BJ (cell line): ENCODE data around the gene FZD4. TPM values are rescaled to one million over a fixed set of nuclear protein-coding genes. Genes with fewer than 3 reads are reported as not detected.

Experiments used
- CTCF ChIA-PET: fragments of 350-600 bp; formaldehyde crosslinking; extraction: SDS; loops from one replicate; lab custom pipeline; 2021; ENCODE audit warnings: antibody characterized with exemption, inconsistent platforms; lab: Yijun Ruan, JAX
- POLR2A ChIA-PET: fragments of 300-600 bp; sonication (Branson Sonifier 250); formaldehyde crosslinking; extraction: SDS; loops from one replicate; lab custom pipeline; 2021; ENCODE audit warnings: antibody characterized with exemption; lab: Charles Lee
- DNase-seq: peaks from one replicate; pipeline ENCODE4 v3.0.0-alpha.2; 2011; ENCODE audit warnings: low read depth
- H3K27me3 ChIP-seq: 2 replicates; pipeline ENCODE4 v1.6.0; 2011; ENCODE audit warnings: low read length; ENCODE audit not compliant: control insufficient read depth, insufficient read depth
- H3K36me3 ChIP-seq: 2 replicates; pipeline ENCODE4 v1.5.1; 2011; ENCODE audit warnings: low read length; ENCODE audit not compliant: control insufficient read depth, insufficient read depth
- H3K4me3 ChIP-seq: 2 replicates; pipeline ENCODE4 v1.5.1; 2011; ENCODE audit warnings: low read depth, mild to moderate bottlenecking, control low read depth, low read length
- polyA plus RNA-seq: library from polyadenylated mRNA; depleted of rRNA; stranded (reverse); fragments of >200 nt; gene quantifications from 2 replicates; pipeline ENCODE4 v1.2.3, GENCODE V29; 2011
- TF ChIP-seq, protein P1 (sequence below): IDR thresholded peaks from 2 replicates; pipeline ENCODE4 v1.5.1; 2011; ENCODE audit warnings: low read depth, mild to moderate bottlenecking, control low read depth, inconsistent platforms, low read length, moderate library complexity; ENCODE audit not compliant: insufficient read depth

FZD4 gene
- polyA plus RNA-seq, 1 experiment = 12.4 TPM

DNA sequence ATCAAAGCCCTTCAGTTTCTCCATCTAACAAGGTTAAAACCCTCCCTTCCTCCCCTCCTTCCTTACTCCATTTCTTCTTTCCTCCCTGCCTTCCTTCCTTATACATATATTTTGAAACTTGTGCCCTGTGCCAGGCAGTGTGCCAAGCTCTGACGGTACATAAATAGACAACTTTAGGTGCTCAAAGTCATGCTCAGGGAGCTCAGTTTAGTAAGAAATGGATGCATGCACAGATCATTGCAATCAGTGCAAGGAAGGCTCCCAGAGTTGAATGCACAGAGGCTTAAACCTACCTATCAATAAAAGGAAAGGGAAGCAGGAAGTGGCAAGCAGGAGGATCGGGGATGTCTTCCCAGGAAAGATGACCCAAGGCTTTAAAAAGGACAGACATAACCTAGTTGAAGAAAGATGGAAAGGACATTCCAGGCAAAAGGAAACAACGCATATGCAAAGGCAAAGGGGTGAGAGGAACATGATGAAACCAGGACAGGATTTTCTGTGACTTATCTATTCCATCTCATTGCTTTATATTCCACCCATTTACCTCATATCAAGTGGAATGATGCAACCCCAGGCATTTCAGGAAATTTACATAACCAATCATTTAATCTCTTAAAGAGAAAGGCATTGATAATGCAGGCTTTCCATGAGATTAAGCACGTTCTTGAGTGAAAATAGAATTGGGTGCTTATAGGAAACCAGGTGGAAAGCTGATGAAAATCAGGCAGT, 13.2 kb downstream of the FZD4 start:
- POLR2A ChIA-PET = no interaction called here
- H3K4me3 ChIP-seq = no peak overlapping the region
- no peak for DNase-seq

DNA sequence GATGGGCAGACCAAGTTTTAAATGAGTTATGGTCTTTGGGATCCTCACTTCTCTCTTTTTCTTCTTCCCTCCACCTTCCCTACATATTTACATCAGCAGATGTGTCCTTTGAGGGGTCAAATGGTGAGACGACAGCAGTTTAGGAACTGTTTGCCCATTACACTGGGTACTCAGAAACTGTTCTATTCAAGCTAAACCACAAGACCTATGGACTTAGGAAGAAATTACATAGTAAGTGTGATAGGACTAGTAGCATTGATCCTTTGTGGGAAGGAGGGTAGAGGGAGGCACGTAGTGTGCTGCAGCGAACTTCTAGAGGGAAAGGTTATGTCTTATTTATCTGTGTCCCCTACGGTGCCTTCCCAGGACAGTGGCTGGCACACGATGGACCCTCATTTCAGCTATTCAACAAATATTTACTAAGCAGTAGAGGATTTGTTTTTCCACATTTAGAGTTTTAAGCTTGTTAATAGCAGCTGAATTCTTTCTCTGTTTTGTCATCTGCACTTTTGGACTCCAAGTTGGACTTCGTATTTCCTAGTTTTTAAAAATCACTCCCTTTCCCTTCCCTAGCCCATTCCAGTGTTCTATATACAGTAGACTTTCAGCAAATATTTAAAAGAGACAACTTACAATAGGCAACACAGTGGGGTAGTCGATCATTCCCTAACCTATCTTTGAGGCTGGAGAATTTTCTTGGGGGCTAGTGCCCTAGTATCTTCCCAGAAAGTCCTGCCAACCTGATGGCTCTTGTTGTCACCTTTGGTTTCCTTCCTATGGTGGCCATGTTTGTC, 13.9 kb downstream of the FZD4 start:
- TF ChIP-seq, protein P1, sequence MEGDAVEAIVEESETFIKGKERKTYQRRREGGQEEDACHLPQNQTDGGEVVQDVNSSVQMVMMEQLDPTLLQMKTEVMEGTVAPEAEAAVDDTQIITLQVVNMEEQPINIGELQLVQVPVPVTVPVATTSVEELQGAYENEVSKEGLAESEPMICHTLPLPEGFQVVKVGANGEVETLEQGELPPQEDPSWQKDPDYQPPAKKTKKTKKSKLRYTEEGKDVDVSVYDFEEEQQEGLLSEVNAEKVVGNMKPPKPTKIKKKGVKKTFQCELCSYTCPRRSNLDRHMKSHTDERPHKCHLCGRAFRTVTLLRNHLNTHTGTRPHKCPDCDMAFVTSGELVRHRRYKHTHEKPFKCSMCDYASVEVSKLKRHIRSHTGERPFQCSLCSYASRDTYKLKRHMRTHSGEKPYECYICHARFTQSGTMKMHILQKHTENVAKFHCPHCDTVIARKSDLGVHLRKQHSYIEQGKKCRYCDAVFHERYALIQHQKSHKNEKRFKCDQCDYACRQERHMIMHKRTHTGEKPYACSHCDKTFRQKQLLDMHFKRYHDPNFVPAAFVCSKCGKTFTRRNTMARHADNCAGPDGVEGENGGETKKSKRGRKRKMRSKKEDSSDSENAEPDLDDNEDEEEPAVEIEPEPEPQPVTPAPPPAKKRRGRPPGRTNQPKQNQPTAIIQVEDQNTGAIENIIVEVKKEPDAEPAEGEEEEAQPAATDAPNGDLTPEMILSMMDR = no peak
- Histone ChIP-seq H3K36me3 (peaks cover 1% of the 10 kb centered on the region; the same call in 1 of the 2 replicates), H3K4me3 (no peak overlapping the region), H3K27me3 (no peaks in the 10 kb centered on the region)
- CTCF ChIA-PET = interaction anchor here (0.5 to 2.9 kb wide), 6 partner anchors 9 to 348 kb away, joined by 3 to 12 read pairs (median 3); no protein-coding TSS in a partner anchor
- no peak for DNase-seq
- POLR2A ChIA-PET = no interaction called here

More for the DNA sequence above, 13.2 kb downstream of the FZD4 start:
- CTCF ChIA-PET = interaction anchor here (0.5 to 2.9 kb wide), 7 partner anchors 10 to 351 kb away, joined by 3 to 12 read pairs (median 3); no protein-coding TSS in a partner anchor
- TF ChIP-seq, protein P1 = no peak
- peaks cover 1% of the 10 kb centered on the region; the same call in 1 of the 2 replicates for H3K36me3 ChIP-seq
- H3K27me3 ChIP-seq = no peaks in the 10 kb centered on the region

DNA sequence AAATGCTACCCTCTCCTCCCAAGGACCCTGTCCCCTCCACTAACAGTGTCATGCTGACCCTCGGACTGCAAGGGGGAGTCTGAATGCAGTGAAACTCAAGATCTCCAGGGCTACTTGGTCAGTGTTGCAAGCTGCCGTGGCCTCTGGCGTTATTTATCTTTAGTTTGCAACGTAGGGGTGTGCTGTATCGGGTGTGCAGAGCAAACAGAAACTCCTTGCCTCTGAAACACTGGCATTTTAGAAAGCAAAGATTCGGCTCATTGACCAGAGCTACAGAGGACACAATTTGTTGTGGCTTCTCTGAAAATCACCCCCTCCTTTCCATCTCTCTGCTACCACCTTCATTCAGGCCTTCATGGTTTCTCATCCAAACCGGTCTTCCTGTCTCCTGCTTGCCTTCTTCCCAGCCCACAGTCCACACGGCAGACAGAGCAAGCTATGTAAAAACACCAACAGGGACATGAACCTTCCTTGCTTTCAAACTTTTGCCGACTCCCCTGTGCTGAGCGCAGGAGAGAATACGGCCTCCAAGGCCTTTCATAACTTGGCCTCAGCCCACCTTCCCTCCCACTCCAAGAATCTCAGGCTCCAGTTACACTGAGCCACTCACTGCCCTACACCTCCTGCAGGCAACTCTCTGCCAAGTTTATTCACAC, 14.9 kb downstream of the FZD4 start:
- H3K36me3 ChIP-seq = peaks cover 1% of the 10 kb centered on the region; the same call in 1 of the 2 replicates
- DNase-seq = no peak
- POLR2A ChIA-PET = no interaction called here
- CTCF ChIA-PET = interaction anchor here (0.6 to 3.7 kb wide), 15 partner anchors 7 to 481 kb away, joined by 3 to 17 read pairs (median 5); partner anchors contain the start of genes FZD4 and TMEM135
- no peak overlapping the region for H3K4me3 ChIP-seq
- TF ChIP-seq, protein P1 = no peak
- no peaks in the 10 kb centered on the region for H3K27me3 ChIP-seq

DNA sequence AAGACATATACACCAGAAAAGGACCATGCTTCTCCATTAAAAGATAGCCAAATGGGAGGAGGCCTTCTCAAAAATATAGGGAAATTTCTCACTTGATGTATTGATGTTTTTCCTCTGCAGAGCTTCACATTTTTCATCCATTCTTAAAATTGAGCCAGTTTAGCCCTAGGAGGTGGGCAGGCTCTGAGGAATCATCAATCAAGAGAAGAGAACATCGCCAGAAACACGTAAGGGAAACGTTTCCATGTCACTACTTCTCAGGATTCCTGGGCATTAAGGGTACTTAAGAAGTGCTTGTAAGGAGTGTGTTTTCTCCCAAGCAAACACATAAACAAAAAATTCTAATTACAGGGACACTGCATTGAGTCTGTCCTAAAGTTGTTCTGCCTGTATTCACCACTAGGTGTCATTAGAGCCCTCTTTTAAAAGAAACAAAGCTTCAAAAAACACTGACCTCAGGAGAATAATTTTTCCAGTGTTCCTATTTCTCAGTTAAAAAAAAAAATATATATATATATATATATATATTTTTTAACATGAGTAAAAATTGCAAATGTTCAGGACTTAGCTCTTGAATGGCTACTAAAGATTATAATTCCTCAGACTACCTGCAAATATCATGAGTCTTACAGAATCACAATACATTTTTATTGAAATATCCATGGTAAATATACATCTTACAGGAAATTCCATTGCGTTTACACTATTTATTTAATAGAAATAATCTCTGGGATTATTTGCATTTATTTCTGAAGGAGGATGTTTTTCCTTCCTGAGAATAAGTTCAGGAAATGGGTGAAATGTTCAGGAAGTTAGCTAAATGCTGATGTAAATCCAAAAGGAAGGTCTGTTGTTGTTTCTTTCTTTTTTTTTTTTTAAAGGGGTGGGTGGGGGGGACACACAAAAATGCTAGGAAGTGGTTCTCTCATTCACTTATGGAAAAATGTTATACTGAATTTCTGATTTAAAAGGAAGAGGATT, 16.0 kb downstream of the FZD4 start:
- CTCF ChIA-PET = interaction anchor here (0.6 to 3.7 kb wide), 25 partner anchors 8 to 1471 kb away, joined by 3 to 17 read pairs (median 4); partner anchors contain the start of genes FZD4 and TMEM135
- no peaks in the 10 kb centered on the region for H3K27me3 ChIP-seq
- DNase-seq = no peak
- TF ChIP-seq, protein P1 = peak; percentile 65
- H3K4me3 ChIP-seq = no peak overlapping the region
- POLR2A ChIA-PET = interaction anchor here (0.6 kb wide), 1 partner anchor 9 kb away, joined by 3 read pairs; no protein-coding TSS in a partner anchor
- H3K36me3 ChIP-seq = no peaks in the 10 kb centered on the region
